HCT116 (cell line): ENCODE results near the gene DCLRE1B. TPM values are rescaled to one million over a fixed set of nuclear protein-coding genes. Genes with fewer than 3 reads are reported as not detected.

Source experiments
- ATAC-seq: fragments of 200-7000 bp; cut with Tn5 transposase; 2 replicates; pipeline ENCODE4 v1.9.1; 2020; ENCODE audit warnings: mild to moderate bottlenecking, moderate library complexity
- BruUV-seq: library from RNA; stranded (reverse); fragments of 400-500 nt; replicated peaks from 2 replicates; lab custom pipeline; 2021; lab: Mats Ljungman, UMichigan
- CTCF ChIA-PET: fragments of 300-600 bp; sonication (Branson Sonifier 250); formaldehyde crosslinking; loops from one replicate; lab custom pipeline; 2021; ENCODE audit warnings: antibody characterized with exemption; lab: Charles Lee
- POLR2A ChIA-PET: fragments of 300-600, 350-600 bp; sonication (Branson Sonifier 250); formaldehyde crosslinking; loops from one replicate; lab custom pipeline; 2021; ENCODE audit warnings: antibody characterized with exemption; lab: Charles Lee
- RAD21 ChIA-PET, 2 experiments: fragments of 300-600 bp; sonication (Branson Sonifier 250); formaldehyde crosslinking; loops; one replicate each; lab custom pipeline; 2023; ENCODE audit warnings: low total read pairs in 2 of 2; ENCODE audit not compliant: uncharacterized antibody in 2 of 2, unreplicated experiment in 2 of 2, low non-redundant PET in 1 of 2; lab: Charles Lee
- DNase-seq: peaks from one replicate; pipeline ENCODE4 v3.0.0-alpha.2; 2010; ENCODE audit warnings: low read depth, low spot score
- H2AFZ ChIP-seq: fragments of 200-600 bp; shearing (Covaris generic), sonication (generic); 2 replicates; pipeline ENCODE4 v1.6.1; 2017; ENCODE audit warnings: low read depth, mixed run types, mixed read lengths, antibody characterized with exemption, low read length; ENCODE audit not compliant: poor library complexity, severe bottlenecking
- H3K27ac ChIP-seq: 2 replicates; pipeline ENCODE4 v1.5.1; 2012; ENCODE audit warnings: low read depth, low read length
- H3K27me3 ChIP-seq: fragments of 200-600 bp; sonication (generic); 2 replicates; pipeline ENCODE4 v1.6.1; 2016; ENCODE audit warnings: mixed run types, low read length, mixed read lengths; ENCODE audit not compliant: insufficient read depth
- H3K36me3 ChIP-seq, 2 experiments: fragments of 200-500 bp in 1 of 2; fragments of 200-600 bp in 1 of 2; sonication (Bioruptor generic) in 1 of 2; sonication (generic) in 1 of 2; 2 replicates each; pipeline versions ENCODE4 v1.5.1 to v1.6.1; 2014 to 2016; ENCODE audit warnings: low read length in 2 of 2, inconsistent platforms in 1 of 2, mixed read lengths in 1 of 2, mixed run types in 1 of 2; ENCODE audit not compliant: insufficient read depth in 2 of 2, control insufficient read depth in 1 of 2
- H3K4me1 ChIP-seq, 2 experiments: fragments of 200-600 bp in 1 of 2; sonication (generic) in 1 of 2; 2 replicates each; pipeline versions ENCODE4 v1.5.1 to v1.6.1; 2012 to 2017; ENCODE audit warnings: low read length in 2 of 2, inconsistent platforms in 1 of 2, mild to moderate bottlenecking in 1 of 2, mixed read lengths in 1 of 2, mixed run types in 1 of 2, moderate library complexity in 1 of 2; ENCODE audit not compliant: insufficient read depth in 2 of 2, control insufficient read depth in 1 of 2
- H3K4me2 ChIP-seq: fragments of 200-600 bp; sonication (generic); 2 replicates; pipeline ENCODE4 v1.6.1; 2017; ENCODE audit warnings: mixed run types, low read length, mixed read lengths
- H3K4me3 ChIP-seq, 2 experiments: fragments of 200-600 bp in 1 of 2; sonication (generic) in 1 of 2; replicated peaks in 1 of 2; 2 replicates each; pipeline ENCODE4 v1.5.1; 2011 to 2016; ENCODE audit warnings: low read length in 2 of 2, control low read depth in 1 of 2, low read depth in 1 of 2, mild to moderate bottlenecking in 1 of 2, mixed read lengths in 1 of 2, mixed run types in 1 of 2
- H3K79me2 ChIP-seq: fragments of 200-600 bp; sonication (generic); 2 replicates; pipeline ENCODE4 v1.6.1; 2017; ENCODE audit warnings: mild to moderate bottlenecking, mixed run types, low read length, moderate library complexity, mixed read lengths; ENCODE audit not compliant: insufficient read depth
- H3K9ac ChIP-seq: fragments of 200-600 bp; sonication (generic); 2 replicates; pipeline ENCODE4 v1.6.1; 2016; ENCODE audit warnings: low read length, mixed read lengths
- H3K9me2 ChIP-seq: fragments of 200-600 bp; sonication (generic), shearing (Covaris generic); 2 replicates; pipeline ENCODE4 v1.6.1; 2017; ENCODE audit warnings: mixed run types, mild to moderate bottlenecking, moderate library complexity; ENCODE audit not compliant: insufficient read depth
- H3K9me3 ChIP-seq, 2 experiments: fragments of 200-500 bp in 1 of 2; fragments of 200-600 bp in 1 of 2; sonication (Bioruptor generic) in 1 of 2; sonication (generic) in 1 of 2; 2 replicates each; pipeline ENCODE4 v1.6.1; 2014 to 2017; ENCODE audit warnings: low read length in 2 of 2, mixed read lengths in 2 of 2, inconsistent platforms in 1 of 2, low read depth in 1 of 2, mild to moderate bottlenecking in 1 of 2, mixed run types in 1 of 2, moderate library complexity in 1 of 2; ENCODE audit not compliant: control insufficient read depth in 1 of 2, insufficient read depth in 1 of 2
- H4K20me1 ChIP-seq: fragments of 200-600 bp; sonication (generic), shearing (Covaris generic); 2 replicates; pipeline ENCODE4 v1.6.1; 2017; ENCODE audit warnings: mixed run types, mild to moderate bottlenecking, moderate library complexity; ENCODE audit not compliant: insufficient read depth
- CBX3 ChIP-seq: IDR thresholded peaks from 2 replicates; pipeline ENCODE4 v1.6.1; 2012; ENCODE audit warnings: low read depth
- CEBPB ChIP-seq: IDR thresholded peaks from 2 replicates; pipeline ENCODE4 v1.6.1; 2012; ENCODE audit warnings: low read depth
- EGR1 ChIP-seq: IDR thresholded peaks from 2 replicates; pipeline ENCODE4 v1.6.1; 2012; ENCODE audit warnings: low read depth
- ELF1 ChIP-seq: IDR thresholded peaks from 2 replicates; pipeline ENCODE4 v1.6.1; 2012; ENCODE audit warnings: low read depth, borderline replicate concordance
- EZH2 ChIP-seq: fragments of 200-600 bp; sonication (generic); IDR thresholded peaks from 2 replicates; pipeline ENCODE4 v1.6.1; 2017; ENCODE audit warnings: antibody characterized with exemption, mixed run types
- EZH2phosphoT487 ChIP-seq: fragments of 200-600 bp; IDR thresholded peaks from 2 replicates; pipeline ENCODE4 v1.6.1; 2018; ENCODE audit warnings: antibody characterized with exemption, borderline replicate concordance
- FOSL1 ChIP-seq: IDR thresholded peaks from 2 replicates; pipeline ENCODE4 v1.6.1; 2012; ENCODE audit warnings: low read depth
- JUND ChIP-seq: IDR thresholded peaks from 2 replicates; pipeline ENCODE4 v1.6.1; 2012
- POLR2A ChIP-seq: IDR thresholded peaks from 2 replicates; pipeline ENCODE4 v1.7.0; 2011; ENCODE audit warnings: borderline replicate concordance; ENCODE audit not compliant: insufficient read depth, insufficient read length; ENCODE audit errors: extremely low read depth
- POLR2AphosphoS5 ChIP-seq: IDR thresholded peaks from 2 replicates; pipeline ENCODE4 v1.6.1; 2011; ENCODE audit warnings: mild to moderate bottlenecking, low read depth, low read length, moderate library complexity
- RAD21 ChIP-seq: IDR thresholded peaks from 2 replicates; pipeline ENCODE4 v1.6.1; 2012; ENCODE audit warnings: low read depth, mild to moderate bottlenecking
- SIN3A ChIP-seq: IDR thresholded peaks from 2 replicates; pipeline ENCODE4 v1.6.1; 2012; ENCODE audit warnings: low read depth
- SP1 ChIP-seq: IDR thresholded peaks from 2 replicates; pipeline ENCODE4 v1.6.1; 2012; ENCODE audit warnings: low read depth
- SRF ChIP-seq: IDR thresholded peaks from 2 replicates; pipeline ENCODE4 v1.6.1; 2012; ENCODE audit warnings: low read depth
- TCF7L2 ChIP-seq: IDR thresholded peaks from 2 replicates; pipeline ENCODE4 v1.7.0; 2011; ENCODE audit warnings: borderline replicate concordance, inconsistent platforms; ENCODE audit not compliant: insufficient read depth, insufficient read length; ENCODE audit errors: extremely low read depth
- YY1 ChIP-seq: IDR thresholded peaks from 2 replicates; pipeline ENCODE4 v1.6.1; 2011; ENCODE audit warnings: low read length, low read depth, moderate library complexity, mild to moderate bottlenecking; ENCODE audit not compliant: insufficient replicate concordance; ENCODE audit errors: extremely low read depth
- ZFX ChIP-seq: fragments of 450-650 bp; IDR thresholded peaks from 2 replicates; pipeline ENCODE4 v1.6.1; 2017
- ZNF274 ChIP-seq: fragments of 200-500 bp; sonication (Bioruptor generic); IDR thresholded peaks from 2 replicates; pipeline ENCODE4 v1.6.1; 2014; ENCODE audit warnings: mild to moderate bottlenecking, low read depth, low read length, inconsistent platforms
- intact Hi-C: fragments of 100-400 bp; cut with micrococcal nuclease; formaldehyde crosslinking; loops from 2 replicates; pipeline ENCODE4 v1.10.0; 2022
- total RNA-seq: library from RNA; stranded (reverse); gene quantifications from one replicate; pipeline ENCODE4 v1.2.1, GENCODE V29; 2021; ENCODE audit not compliant: unreplicated experiment
- TF ChIP-seq, protein P1 (sequence below): IDR thresholded peaks from 2 replicates; pipeline ENCODE4 v1.6.1; 2012; ENCODE audit warnings: low read depth
- TF ChIP-seq, protein P2 (sequence below): IDR thresholded peaks from 2 replicates; pipeline ENCODE4 v1.6.1; 2011; ENCODE audit warnings: mild to moderate bottlenecking, low read length, moderate library complexity; ENCODE audit not compliant: insufficient replicate concordance; ENCODE audit errors: extremely low read depth
- TF ChIP-seq, protein P3 (sequence below): IDR thresholded peaks from 2 replicates; pipeline ENCODE4 v1.6.1; 2012
- TF ChIP-seq, protein P4 (sequence below): IDR thresholded peaks from 2 replicates; pipeline ENCODE4 v1.6.1; 2012

DCLRE1B gene
- total RNA-seq, 1 experiment from 2014 or later = 13.4 TPM

DNA sequence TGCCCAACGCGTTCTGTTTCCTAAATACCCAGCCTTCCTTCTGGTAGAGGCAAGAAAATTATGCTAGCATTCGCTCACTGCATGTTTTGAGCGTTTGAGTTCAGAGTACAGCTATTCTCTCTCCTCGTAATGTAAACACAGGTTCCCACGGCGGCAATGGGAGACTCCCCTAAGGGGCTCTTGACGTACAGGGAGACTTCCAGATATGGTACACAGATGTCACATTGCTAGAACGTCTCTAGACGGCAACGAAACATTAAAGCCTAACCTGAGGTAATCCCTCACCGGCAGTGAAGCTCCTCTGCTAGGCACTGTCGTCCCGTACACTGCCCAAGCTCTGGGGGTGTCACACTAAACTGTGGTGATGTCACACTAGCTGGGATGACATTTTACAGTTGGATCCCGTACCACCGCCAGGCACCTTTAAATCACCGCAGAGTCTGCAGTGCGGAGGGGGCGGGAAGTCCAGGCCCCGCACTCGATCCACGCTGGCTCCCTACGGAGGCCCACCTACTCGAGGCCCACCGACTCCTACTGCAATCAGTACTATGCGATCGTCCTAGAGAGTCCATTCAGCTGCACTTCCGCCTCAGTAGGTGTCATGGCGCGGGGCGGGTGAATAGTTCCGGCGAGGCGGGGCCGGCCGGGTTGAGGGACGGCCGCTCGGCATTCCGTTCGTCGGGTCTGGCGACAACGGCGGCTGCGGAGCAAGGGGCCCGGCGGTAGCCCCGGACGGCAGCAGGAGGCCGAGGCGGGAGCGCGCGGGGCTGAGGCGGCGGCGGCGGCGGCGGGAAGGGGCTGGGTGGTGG lies 24.0 kb downstream of the DCLRE1B start, which contains the start of gene HIPK1:
Gene HIPK1, plus strand, starts transcription at position 384 of the 809 bp plus-strand sequence.
- Histone ChIP-seq H4K20me1 (0 out of 2 replicates have a peak, but pooled peaks cover 2% of the 10 kb centered on the region), H3K27me3 (no peaks in the 10 kb centered on the region), H3K79me2 (peaks cover 43% of the 10 kb centered on the region), H3K9me2 (no peaks in the 10 kb centered on the region), H3K4me1 (peaks cover 13 to 29% of the 10 kb centered on the region in 2 experiments; a peak in 3 of 4 replicates), H3K27ac (peak within 1 kb of the TSS; percentile 48), H3K4me2 (peak within 1 kb of the TSS; percentile 92), H3K9ac (peak within 1 kb of the TSS; percentile 64), H3K9me3 (no peaks in the 10 kb centered on the region), H2AFZ (peak within 1 kb of the TSS; percentile 53), H3K36me3 (no peaks in the 10 kb centered on the region), H3K4me3 (peak within 1 kb of the TSS; percentile 74 to 84)
- ChIA-PET CTCF (interaction anchor here (2.1 kb wide), 1 partner anchor 23 kb away, joined by 5 read pairs; the partner anchor contains the start of gene DCLRE1B), POLR2A (interaction anchor here (1.0 to 3.5 kb wide), 3 partner anchors 9 to 24 kb away, joined by 5 to 24 read pairs (median 5); partner anchors contain the start of genes AP4B1 and DCLRE1B), RAD21 (interaction anchor here in 1 of 2 experiments (1.5 kb wide), 1 partner anchor 24 kb away, joined by 3 read pairs; the partner anchor contains the start of gene DCLRE1B)
- DNase-seq (peak; percentile 69), ATAC-seq (peak; percentile 79)
- TF ChIP-seq FOSL1 (no peak), EZH2 (no peak), EGR1 (peak; percentile 71), ELF1 (peak; percentile 100), YY1 (peak; percentile 99), CBX3 (no peak), POLR2AphosphoS5 (peak; percentile 64), ZFX (no peak; the same call in 1 of the 2 replicates), RAD21 (no peak), ZNF274 (no peak), EZH2phosphoT487 (no peak), POLR2A (peak; percentile 18), SRF (peak; percentile 80), SP1 (peak; percentile 81), CEBPB (no peak), JUND (no peak), TCF7L2 (peak; percentile 74), SIN3A (peak; percentile 82)
- TF ChIP-seq, protein P1, sequence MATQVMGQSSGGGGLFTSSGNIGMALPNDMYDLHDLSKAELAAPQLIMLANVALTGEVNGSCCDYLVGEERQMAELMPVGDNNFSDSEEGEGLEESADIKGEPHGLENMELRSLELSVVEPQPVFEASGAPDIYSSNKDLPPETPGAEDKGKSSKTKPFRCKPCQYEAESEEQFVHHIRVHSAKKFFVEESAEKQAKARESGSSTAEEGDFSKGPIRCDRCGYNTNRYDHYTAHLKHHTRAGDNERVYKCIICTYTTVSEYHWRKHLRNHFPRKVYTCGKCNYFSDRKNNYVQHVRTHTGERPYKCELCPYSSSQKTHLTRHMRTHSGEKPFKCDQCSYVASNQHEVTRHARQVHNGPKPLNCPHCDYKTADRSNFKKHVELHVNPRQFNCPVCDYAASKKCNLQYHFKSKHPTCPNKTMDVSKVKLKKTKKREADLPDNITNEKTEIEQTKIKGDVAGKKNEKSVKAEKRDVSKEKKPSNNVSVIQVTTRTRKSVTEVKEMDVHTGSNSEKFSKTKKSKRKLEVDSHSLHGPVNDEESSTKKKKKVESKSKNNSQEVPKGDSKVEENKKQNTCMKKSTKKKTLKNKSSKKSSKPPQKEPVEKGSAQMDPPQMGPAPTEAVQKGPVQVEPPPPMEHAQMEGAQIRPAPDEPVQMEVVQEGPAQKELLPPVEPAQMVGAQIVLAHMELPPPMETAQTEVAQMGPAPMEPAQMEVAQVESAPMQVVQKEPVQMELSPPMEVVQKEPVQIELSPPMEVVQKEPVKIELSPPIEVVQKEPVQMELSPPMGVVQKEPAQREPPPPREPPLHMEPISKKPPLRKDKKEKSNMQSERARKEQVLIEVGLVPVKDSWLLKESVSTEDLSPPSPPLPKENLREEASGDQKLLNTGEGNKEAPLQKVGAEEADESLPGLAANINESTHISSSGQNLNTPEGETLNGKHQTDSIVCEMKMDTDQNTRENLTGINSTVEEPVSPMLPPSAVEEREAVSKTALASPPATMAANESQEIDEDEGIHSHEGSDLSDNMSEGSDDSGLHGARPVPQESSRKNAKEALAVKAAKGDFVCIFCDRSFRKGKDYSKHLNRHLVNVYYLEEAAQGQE = no peak
- TF ChIP-seq, protein P2, sequence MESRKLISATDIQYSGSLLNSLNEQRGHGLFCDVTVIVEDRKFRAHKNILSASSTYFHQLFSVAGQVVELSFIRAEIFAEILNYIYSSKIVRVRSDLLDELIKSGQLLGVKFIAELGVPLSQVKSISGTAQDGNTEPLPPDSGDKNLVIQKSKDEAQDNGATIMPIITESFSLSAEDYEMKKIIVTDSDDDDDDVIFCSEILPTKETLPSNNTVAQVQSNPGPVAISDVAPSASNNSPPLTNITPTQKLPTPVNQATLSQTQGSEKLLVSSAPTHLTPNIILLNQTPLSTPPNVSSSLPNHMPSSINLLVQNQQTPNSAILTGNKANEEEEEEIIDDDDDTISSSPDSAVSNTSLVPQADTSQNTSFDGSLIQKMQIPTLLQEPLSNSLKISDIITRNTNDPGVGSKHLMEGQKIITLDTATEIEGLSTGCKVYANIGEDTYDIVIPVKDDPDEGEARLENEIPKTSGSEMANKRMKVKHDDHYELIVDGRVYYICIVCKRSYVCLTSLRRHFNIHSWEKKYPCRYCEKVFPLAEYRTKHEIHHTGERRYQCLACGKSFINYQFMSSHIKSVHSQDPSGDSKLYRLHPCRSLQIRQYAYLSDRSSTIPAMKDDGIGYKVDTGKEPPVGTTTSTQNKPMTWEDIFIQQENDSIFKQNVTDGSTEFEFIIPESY = no peak
- TF ChIP-seq, protein P3, sequence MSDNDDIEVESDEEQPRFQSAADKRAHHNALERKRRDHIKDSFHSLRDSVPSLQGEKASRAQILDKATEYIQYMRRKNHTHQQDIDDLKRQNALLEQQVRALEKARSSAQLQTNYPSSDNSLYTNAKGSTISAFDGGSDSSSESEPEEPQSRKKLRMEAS = peak; percentile 49; the same call in 1 of the 2 replicates
- TF ChIP-seq, protein P4, sequence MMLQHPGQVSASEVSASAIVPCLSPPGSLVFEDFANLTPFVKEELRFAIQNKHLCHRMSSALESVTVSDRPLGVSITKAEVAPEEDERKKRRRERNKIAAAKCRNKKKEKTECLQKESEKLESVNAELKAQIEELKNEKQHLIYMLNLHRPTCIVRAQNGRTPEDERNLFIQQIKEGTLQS = no peak
- intact Hi-C loops = loop anchor here (1.0 kb wide), 1 partner anchor 24 kb away; the partner anchor contains the start of gene DCLRE1B
- TSS peak; percentile 84 for BruUV-seq
